H1 (cell line): Measurements from ENCODE around the gene GPR18. TPM values are rescaled to one million over a fixed set of nuclear protein-coding genes. Genes with fewer than 3 reads are reported as not detected.

Experiments
- CTCF ChIA-PET: fragments of 300-600 bp; sonication (Branson Sonifier 250); formaldehyde crosslinking; loops from one replicate; lab custom pipeline; 2021; ENCODE audit not compliant: partially characterized antibody; lab: Charles Lee
- POLR2A ChIA-PET: fragments of 300-600 bp; sonication (Branson Sonifier 250); formaldehyde crosslinking; loops from one replicate; lab custom pipeline; 2021; ENCODE audit warnings: inconsistent platforms; ENCODE audit not compliant: partially characterized antibody; lab: Charles Lee
- DNase-seq, 2 experiments: peaks; one replicate each; pipeline versions ENCODE4 v3.0.0 to v3.0.0-alpha.2; 2010 to 2022; ENCODE audit warnings: low spot score in 2 of 2, low read depth in 1 of 2, mixed read lengths in 1 of 2
- FAIRE-seq: peaks from 2 replicates; lab custom pipeline; 2011; peaks lifted over from hg19 to GRCh38; lab: Jason Lieb, UNC
- H2AFZ ChIP-seq: 2 replicates; pipeline ENCODE4 v1.8.1; 2012; ENCODE audit warnings: low read length, inconsistent platforms
- H2AK5ac ChIP-seq: 2 replicates; pipeline ENCODE4 v1.6.1; 2013; ENCODE audit warnings: low read depth, low read length
- H2BK120ac ChIP-seq: replicated peaks from 2 replicates; pipeline ENCODE3; 2013; ENCODE audit warnings: low read depth, low read length, inconsistent platforms
- H2BK12ac ChIP-seq: 2 replicates; pipeline ENCODE4 v1.6.1; 2013; ENCODE audit warnings: low read depth, low read length
- H2BK15ac ChIP-seq: 2 replicates; pipeline ENCODE4 v1.6.1; 2013; ENCODE audit warnings: low read length
- H2BK20ac ChIP-seq: 2 replicates; pipeline ENCODE4 v1.6.1; 2013; ENCODE audit warnings: low read length
- H2BK5ac ChIP-seq: 2 replicates; pipeline ENCODE4 v1.6.1; 2013; ENCODE audit warnings: low read depth, low read length
- H3K14ac ChIP-seq: 2 replicates; pipeline ENCODE4 v1.6.1; 2013; ENCODE audit warnings: inconsistent platforms; ENCODE audit not compliant: insufficient read length
- H3K18ac ChIP-seq: 2 replicates; pipeline ENCODE4 v1.6.1; 2013; ENCODE audit warnings: low read length; ENCODE audit errors: extremely low read depth
- H3K23ac ChIP-seq: 2 replicates; pipeline ENCODE4 v1.6.1; 2013; ENCODE audit warnings: inconsistent platforms; ENCODE audit not compliant: insufficient read length
- H3K23me2 ChIP-seq: 2 replicates; pipeline ENCODE4 v1.6.1; 2013; ENCODE audit warnings: low read depth, low read length
- H3K27ac ChIP-seq: 2 replicates; pipeline ENCODE4 v1.6.1; 2011; ENCODE audit warnings: low read depth, low read length, inconsistent platforms
- H3K27me3 ChIP-seq, 4 experiments: replicated peaks in 1 of 4; 1 replicate in 1 of 4; 2 replicates in 3 of 4; pipeline versions ENCODE4 v1.6.1 to v1.8.1; 2011 to 2013; ENCODE audit warnings: low read length in 3 of 4, mild to moderate bottlenecking in 3 of 4, inconsistent platforms in 2 of 4, mixed read lengths in 2 of 4, moderate library complexity in 1 of 4; ENCODE audit not compliant: control insufficient read depth in 3 of 4, insufficient read depth in 3 of 4; ENCODE audit errors: extremely low read depth in 1 of 4
- H3K36me3 ChIP-seq, 4 experiments: 2 replicates each; pipeline versions ENCODE4 v1.6.1 to v1.8.1; 2011 to 2013; ENCODE audit warnings: mild to moderate bottlenecking in 4 of 4, low read length in 3 of 4, moderate library complexity in 2 of 4, control low read depth in 1 of 4, inconsistent platforms in 1 of 4; ENCODE audit not compliant: insufficient read depth in 4 of 4, control insufficient read depth in 2 of 4
- H3K4ac ChIP-seq: replicated peaks from 2 replicates; pipeline ENCODE3; 2013; ENCODE audit warnings: low read length, low read depth, mixed read lengths, inconsistent platforms; ENCODE audit not compliant: insufficient read length
- H3K4me1 ChIP-seq, 4 experiments: replicated peaks in 1 of 4; 1 replicate in 1 of 4; 2 replicates in 3 of 4; pipeline versions ENCODE4 v1.6.1 to v1.8.1; 2011 to 2013; ENCODE audit warnings: low read length in 3 of 4, inconsistent platforms in 2 of 4, mixed read lengths in 1 of 4; ENCODE audit not compliant: insufficient read depth in 4 of 4, control insufficient read depth in 3 of 4
- H3K4me2 ChIP-seq, 2 experiments: 2 replicates each; pipeline versions ENCODE4 v1.6.1 to v1.8.1; 2011 to 2013; ENCODE audit warnings: low read depth in 2 of 2, low read length in 2 of 2, control low read depth in 1 of 2, inconsistent platforms in 1 of 2, mild to moderate bottlenecking in 1 of 2; ENCODE audit not compliant: insufficient read depth in 1 of 2
- H3K4me3 ChIP-seq, 4 experiments: fragments of 200-600, 300-600 bp in 1 of 4; sonication (generic), shearing (Covaris generic), sonication (Bioruptor Twin) in 1 of 4; 2 replicates each; pipeline versions ENCODE4 v1.5.1 to v1.8.1; 2011 to 2016; ENCODE audit warnings: low read length in 4 of 4, low read depth in 3 of 4, control low read depth in 2 of 4, inconsistent platforms in 2 of 4, mild to moderate bottlenecking in 2 of 4, mixed read lengths in 1 of 4, moderate library complexity in 1 of 4; ENCODE audit not compliant: insufficient read depth in 2 of 4; ENCODE audit errors: extremely low read depth in 1 of 4
- H3K56ac ChIP-seq: replicated peaks from 2 replicates; pipeline ENCODE3; 2013; ENCODE audit warnings: low read depth, mild to moderate bottlenecking, mixed read lengths, low read length, inconsistent platforms; ENCODE audit not compliant: insufficient read length
- H3K79me1 ChIP-seq: 2 replicates; pipeline ENCODE4 v1.6.1; 2013; ENCODE audit warnings: low read depth, low read length, control low read depth
- H3K79me2 ChIP-seq, 2 experiments: 2 replicates each; pipeline versions ENCODE4 v1.6.1 to v1.8.1; 2012 to 2013; ENCODE audit warnings: low read length in 2 of 2, mild to moderate bottlenecking in 2 of 2, inconsistent platforms in 1 of 2; ENCODE audit not compliant: insufficient read depth in 2 of 2, control insufficient read depth in 1 of 2
- H3K9ac ChIP-seq, 4 experiments: replicated peaks in 1 of 4; 1 replicate in 1 of 4; 2 replicates in 3 of 4; pipeline versions ENCODE4 v1.6.1 to v1.8.1; 2011 to 2013; ENCODE audit warnings: low read depth in 3 of 4, low read length in 3 of 4, control low read depth in 2 of 4, mild to moderate bottlenecking in 2 of 4, moderate library complexity in 2 of 4, inconsistent platforms in 1 of 4; ENCODE audit errors: extremely low read depth in 1 of 4
- H3K9me3 ChIP-seq, 2 experiments: 2 replicates each; pipeline versions ENCODE4 v1.6.1 to v1.8.1; 2012 to 2013; ENCODE audit warnings: mild to moderate bottlenecking in 2 of 2, moderate library complexity in 2 of 2, control low read depth in 1 of 2, inconsistent platforms in 1 of 2, low read depth in 1 of 2, low read length in 1 of 2, mixed read lengths in 1 of 2; ENCODE audit not compliant: insufficient read depth in 2 of 2
- H4K20me1 ChIP-seq, 2 experiments: replicated peaks in 1 of 2; 2 replicates each; pipeline versions ENCODE3 to v1.8.1; 2011 to 2013; ENCODE audit warnings: inconsistent platforms in 2 of 2, low read length in 2 of 2, mild to moderate bottlenecking in 1 of 2; ENCODE audit not compliant: insufficient read depth in 2 of 2, control insufficient read depth in 1 of 2
- H4K5ac ChIP-seq: 2 replicates; pipeline ENCODE4 v1.6.1; 2013; ENCODE audit warnings: low read length, low read depth, mixed read lengths, inconsistent platforms; ENCODE audit not compliant: insufficient read length
- H4K8ac ChIP-seq: 2 replicates; pipeline ENCODE4 v1.8.0; 2013; ENCODE audit warnings: mild to moderate bottlenecking, moderate library complexity, low read length, inconsistent platforms; ENCODE audit not compliant: insufficient read depth; ENCODE audit errors: extremely low read depth
- H4K91ac ChIP-seq: replicated peaks from 2 replicates; pipeline ENCODE3; 2013; ENCODE audit warnings: low read length, mixed read lengths, inconsistent platforms; ENCODE audit not compliant: insufficient read length
- CREB1 ChIP-seq: IDR thresholded peaks from 2 replicates; pipeline ENCODE4 v1.6.1; 2012; ENCODE audit warnings: inconsistent platforms
- EZH2 ChIP-seq: fragments of 200-600 bp; sonication (generic); IDR thresholded peaks from 2 replicates; pipeline ENCODE4 v1.7.1; 2012; ENCODE audit warnings: low read depth, mild to moderate bottlenecking, moderate library complexity, low read length, inconsistent platforms; ENCODE audit not compliant: severe bottlenecking
- FOSL1 ChIP-seq: IDR thresholded peaks from 2 replicates; pipeline ENCODE4 v1.6.1; 2011; ENCODE audit warnings: mild to moderate bottlenecking, low read depth, low read length, moderate library complexity; ENCODE audit not compliant: insufficient read depth
- KDM4A ChIP-seq: IDR thresholded peaks from one replicate; pipeline ENCODE4 v1.7.1; 2012; ENCODE audit warnings: low read depth, mild to moderate bottlenecking, moderate library complexity, low read length, inconsistent platforms; ENCODE audit not compliant: severe bottlenecking
- PHF8 ChIP-seq: fragments of 200-600 bp; sonication (generic); conservative IDR thresholded peaks from 2 replicates; pipeline ENCODE4 v1.7.1; 2012; ENCODE audit warnings: low read depth, mild to moderate bottlenecking, inconsistent platforms, low read length, moderate library complexity
- POLR2AphosphoS5 ChIP-seq: IDR thresholded peaks from 2 replicates; pipeline ENCODE4 v1.6.1; 2011; ENCODE audit warnings: low read depth, low read length
- RAD21 ChIP-seq, 2 experiments: IDR thresholded peaks in 1 of 2; conservative IDR thresholded peaks in 1 of 2; 2 replicates each; pipeline ENCODE4 v1.6.1; 2011; ENCODE audit warnings: low read depth in 2 of 2, low read length in 2 of 2, improper control_type of control experiment in 1 of 2, inconsistent platforms in 1 of 2, mild to moderate bottlenecking in 1 of 2, moderate library complexity in 1 of 2
- SAP30 ChIP-seq: fragments of 300-600 bp; sonication (generic); IDR thresholded peaks from 2 replicates; pipeline ENCODE4 v1.7.1; 2012; ENCODE audit warnings: low read length, moderate library complexity, mild to moderate bottlenecking, inconsistent platforms; ENCODE audit not compliant: insufficient read depth, insufficient replicate concordance
- SUZ12 ChIP-seq: fragments of 200-600 bp; sonication (generic); IDR thresholded peaks from 2 replicates; pipeline ENCODE4 v1.6.1; 2012; ENCODE audit warnings: mild to moderate bottlenecking, inconsistent platforms, low read length, moderate library complexity, mixed read lengths
- TEAD4 ChIP-seq: IDR thresholded peaks from 2 replicates; pipeline ENCODE4 v1.6.1; 2012; ENCODE audit warnings: low read depth, low read length, inconsistent platforms, mixed read lengths
- YY1 ChIP-seq: IDR thresholded peaks from 2 replicates; pipeline ENCODE4 v1.6.1; 2011; ENCODE audit warnings: low read depth, mild to moderate bottlenecking, low read length
- ZNF274 ChIP-seq: IDR thresholded peaks from 2 replicates; pipeline ENCODE4 v1.7.0; 2012; ENCODE audit warnings: low read length, borderline replicate concordance; ENCODE audit errors: extremely low read depth
- WGBS, 2 experiments: shearing (Covaris generic) in 1 of 2; methylation state at CpG; one replicate each; pipeline versions ENCODE4 v1.1.6 to v1.1.7; 2013 to 2015; ENCODE audit warnings: low lambda C conversion rate in 2 of 2, mixed read lengths in 2 of 2, inconsistent platforms in 1 of 2, low coverage in 1 of 2, missing lambda C conversion rate in 1 of 2; ENCODE audit not compliant: insufficient replicate concordance in 2 of 2, insufficient coverage in 1 of 2, insufficient read length in 1 of 2; ENCODE audit errors: extremely low coverage in 1 of 2, missing lambda C conversion rate in 1 of 2; 5-methylcytosine and 5-hydroxymethylcytosine counted together
- polyA plus RNA-seq, 7 experiments: library from polyadenylated mRNA; depleted of rRNA in 3 of 7; stranded (reverse) in 5 of 7; unstranded in 2 of 7; fragments of >200 nt in 5 of 7; fragments of 200-250 nt in 2 of 7; gene quantifications; 1 replicate in 5 of 7; 2 replicates in 1 of 7; 4 replicates in 1 of 7; pipeline versions ENCODE4 v1.2.1 to v1.2.3, GENCODE V29; 2011 to 2013; ENCODE audit warnings: missing spikeins in 2 of 7, mixed read lengths in 2 of 7
- total RNA-seq: library from RNA; stranded (reverse); fragmentation: NEBNext Ultra II Directional; extraction: Animal tissue kit (Norgen Biotek cat#: 25700); gene quantifications from 2 replicates; pipeline ENCODE4 v1.2.1, GENCODE V29; 2021

Gene GPR18
- total and polyA plus RNA-seq, 2 of the 8 experiments (the other 6 are each of a cell fraction or from before 2014, with no cell fraction given) = not detected

GRCh38 chr13:99206226-99206625 is 52.0 kb downstream of the GPR18 start:
- Histone ChIP-seq H2BK5ac (no peak overlapping the region), H3K18ac (no peak overlapping the region), H2AFZ (no peak overlapping the region), H2BK120ac (no peak overlapping the region), H3K56ac (no peak overlapping the region), H3K23me2 (peaks cover 2% of the 10 kb centered on the region; the same call in 1 of the 2 replicates), H3K14ac (no peak overlapping the region), H3K4me1 (peaks cover 0 to 6% (median 2%) of the 10 kb centered on the region in 4 experiments; a peak in 4 of 7 replicates), H4K8ac (no peak overlapping the region; the same call in 1 of the 2 replicates), H3K79me1 (peaks cover 25% of the 10 kb centered on the region), H3K79me2 (peaks cover 26 to 92% of the 10 kb centered on the region in 2 experiments), H2AK5ac (no peak overlapping the region), H4K5ac (no peak overlapping the region), H4K20me1 (peaks cover 17 to 33% of the 10 kb centered on the region in 2 experiments), H3K4me2 (no peak overlapping the region), H3K4me3 (no peak overlapping the region), H3K36me3 (peaks cover 0 to 7% (median 0%) of the 10 kb centered on the region in 4 experiments; a peak in 1 of 8 replicates), H2BK20ac (no peak overlapping the region), H3K23ac (no peak overlapping the region), H2BK15ac (no peak overlapping the region), H3K27me3 (no peaks in the 10 kb centered on the region), H4K91ac (no peak overlapping the region), H2BK12ac (no peak overlapping the region), H3K27ac (no peak overlapping the region), H3K4ac (no peak overlapping the region), H3K9ac (no peak overlapping the region), H3K9me3 (no peaks in the 10 kb centered on the region)
- WGBS, 2 experiments = 97% methylated on average over 8 of the region's 8 CpGs; no CpG with 5 or more reads in 1 of the 2 experiments
- ChIA-PET CTCF (interaction anchor here (0.5 to 4.9 kb wide), 7 partner anchors 8 to 207 kb away, joined by 3 to 20 read pairs (median 5); no protein-coding TSS in a partner anchor), POLR2A (interaction anchor here (0.5 to 2.1 kb wide), 4 partner anchors 9 to 21 kb away, joined by 3 to 5 read pairs (median 3); no protein-coding TSS in a partner anchor)
- FAIRE-seq (no peak), DNase-seq (no peak)
- TF ChIP-seq POLR2AphosphoS5 (no peak), EZH2 (no peak), ZNF274 (no peak), FOSL1 (no peak), CREB1 (no peak), TEAD4 (no peak), PHF8 (no peak), SAP30 (no peak), KDM4A (no peak), SUZ12 (no peak), RAD21 (IDR thresholded peaks at IDR 0.05 in 1 of 2, conservative IDR thresholded peaks at IDR 0.05 in 1 of 2; ENCODE audit: low read depth in 2 of 2, low read length in 2 of 2) (no peak), YY1 (no peak)
